Activated CD4-positive, alpha-beta T cell treated with anti-CD3 and anti-CD28 coated beads, Interleukin-2, amount 10 ng/mL, durations not matched to agents 24 days and 14 days (primary cell): ENCODE measurements around the gene NEMF. TPM values are rescaled to one million over a fixed set of nuclear protein-coding genes. Genes with fewer than 3 reads are reported as not detected.
"Not testable (repeated sequence)": the region's sequence is repeated elsewhere in the genome, so short reads cannot be mapped to it uniquely, and the experiment has no call there.

Experiments
- DNase-seq: peaks from one replicate; pipeline ENCODE4 v3.0.0; 2022
- H3K27ac Mint-ChIP-seq: one replicate; pipeline ENCODE4 v1.8.0; 2022; ENCODE audit warnings: mild to moderate bottlenecking, mixed read lengths
- H3K27me3 Mint-ChIP-seq: one replicate; pipeline ENCODE4 v1.8.0; 2022; ENCODE audit warnings: mixed read lengths
- H3K36me3 Mint-ChIP-seq: one replicate; pipeline ENCODE4 v1.8.0; 2022; ENCODE audit warnings: low read depth, mild to moderate bottlenecking, mixed read lengths
- H3K4me1 Mint-ChIP-seq: one replicate; pipeline ENCODE4 v1.8.0; 2021; ENCODE audit warnings: mixed read lengths
- H3K4me3 Mint-ChIP-seq: one replicate; pipeline ENCODE4 v1.8.0; 2022; ENCODE audit warnings: mild to moderate bottlenecking, moderate library complexity, mixed read lengths
- H3K9me3 Mint-ChIP-seq: one replicate; pipeline ENCODE4 v1.8.0; 2021; ENCODE audit warnings: mixed read lengths
- intact Hi-C: fragments of 100-400 bp; cut with micrococcal nuclease; formaldehyde crosslinking; loops from one replicate; pipeline ENCODE4 v1.15.1; 2023
- total RNA-seq: library from RNA; stranded (reverse); gene quantifications from 2 replicates; pipeline ENCODE4 v1.2.3, GENCODE V29; 2022

Gene NEMF
- total RNA-seq, 1 donor from 2014 or later: 75.4 TPM

GRCh38 chr14:49770212-49770817 lies 82.3 kb downstream of the NEMF start:
- Mint-ChIP-seq H3K4me1 (peaks cover 35% of the 10 kb centered on the region), H3K4me3 (no peak overlapping the region), H3K27ac (peak overlapping the region; percentile 11), H3K27me3 (no peaks in the 10 kb centered on the region), H3K9me3 (no peaks in the 10 kb centered on the region), H3K36me3 (peaks cover 16% of the 10 kb centered on the region)
- intact Hi-C loops: no loop called here
- no peak for DNase-seq

GRCh38 chr14:49769581-49770211 lies 82.9 kb downstream of the NEMF start:
- intact Hi-C loops: loop anchor here (2.0 to 5.0 kb wide), 3 partner anchors 83 to 763 kb away; partner anchors contain the start of genes MAP4K5, NEMF and SOS2
- Mint-ChIP-seq H3K27me3 (no peaks in the 10 kb centered on the region), H3K9me3 (no peaks in the 10 kb centered on the region), H3K36me3 (peaks cover 10% of the 10 kb centered on the region), H3K27ac (peak overlapping the region; percentile 99), H3K4me1 (peaks cover 34% of the 10 kb centered on the region), H3K4me3 (peak overlapping the region; percentile 96)
- DNase-seq: no peak

DNA sequence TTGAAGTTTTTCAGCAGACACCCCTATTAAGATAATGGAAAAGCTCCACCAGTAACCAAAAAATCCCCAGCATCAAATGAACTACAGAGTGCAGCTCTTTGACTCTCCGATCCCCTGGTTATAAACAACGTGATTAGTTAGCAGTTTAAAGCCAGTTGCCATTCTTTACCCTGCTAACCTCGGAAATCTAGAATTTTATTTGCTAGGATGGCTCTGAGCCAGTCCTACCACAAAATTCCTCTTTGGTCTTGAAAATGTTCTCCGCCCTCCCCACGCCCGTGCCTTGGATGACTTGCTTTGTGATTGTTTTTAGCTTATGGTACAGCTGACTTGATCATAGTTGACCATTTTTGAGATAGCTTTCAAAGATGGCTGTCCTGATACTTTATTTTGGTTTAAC lies 83.4 kb downstream of the NEMF start:
- Mint-ChIP-seq H3K9me3 (no peaks in the 10 kb centered on the region), H3K4me1 (peaks cover 31% of the 10 kb centered on the region), H3K36me3 (peaks cover 7% of the 10 kb centered on the region), H3K27ac (peak overlapping the region; percentile 99), H3K4me3 (peak overlapping the region; percentile 96), H3K27me3 (no peaks in the 10 kb centered on the region)
- peak; percentile 59 for DNase-seq
- intact Hi-C loops: loop anchor here (2.0 to 5.0 kb wide), 3 partner anchors 84 to 763 kb away; partner anchors contain the start of genes MAP4K5, NEMF and SOS2

- Mint-ChIP-seq H3K36me3 (peaks cover 7% of the 10 kb centered on the region), H3K4me3 (peak overlapping the region; percentile 96), H3K27me3 (no peaks in the 10 kb centered on the region), H3K27ac (peak overlapping the region; percentile 99), H3K9me3 (no peaks in the 10 kb centered on the region), H3K4me1 (peaks cover 31% of the 10 kb centered on the region)
- DNase-seq: peak; percentile 92
- intact Hi-C loops: loop anchor here (1.0 to 5.0 kb wide), 7 partner anchors 84 to 764 kb away; partner anchors contain the start of genes DMAC2L, L2HGDH, MAP4K5 and MGAT2
Measured at GRCh38 chr14:49768301-49769121, 84.1 kb downstream of the NEMF start.

DNA sequence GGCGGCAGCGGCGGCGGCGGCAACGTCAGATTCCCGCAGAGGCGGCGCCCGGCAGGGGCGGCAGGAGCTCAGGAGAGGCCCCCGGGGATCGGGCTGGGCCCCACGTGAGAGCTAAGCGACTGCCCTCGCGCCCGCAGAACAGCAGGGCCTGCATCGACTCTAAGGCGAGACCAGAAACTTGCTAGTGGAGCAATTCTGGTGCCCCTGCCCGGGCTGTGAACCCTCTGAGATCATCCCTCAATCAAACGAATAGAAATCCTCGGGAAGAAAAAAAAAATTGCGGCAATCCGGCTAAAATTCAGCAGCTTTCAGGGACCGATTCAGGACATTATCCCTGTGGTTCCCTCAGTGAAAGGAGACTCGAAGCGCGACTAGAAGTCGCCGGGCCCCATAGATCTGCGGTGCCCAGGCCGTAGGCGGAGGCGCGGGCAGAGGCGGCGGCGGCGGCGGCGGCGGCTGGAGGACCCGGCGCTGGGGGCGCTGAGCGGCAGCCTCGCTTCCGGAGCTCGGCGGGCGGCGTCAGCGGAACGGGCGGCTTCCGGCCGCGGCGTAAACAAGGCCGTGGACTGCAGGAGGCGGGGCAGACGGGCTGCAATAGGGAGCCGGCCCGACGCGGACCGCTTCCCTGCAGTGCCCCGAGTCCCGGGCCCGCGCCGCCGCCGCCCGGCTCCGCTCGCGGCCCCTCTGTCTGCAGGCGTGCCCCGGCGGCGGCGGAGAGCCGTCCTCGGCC lies 84.9 kb downstream of the NEMF start, which contains the start of gene KLHDC2:
TSS of gene KLHDC2 (plus strand) at position 583 of the 730 bp plus-strand sequence. CDS start 316 bp downstream, outside the sequence.
- Mint-ChIP-seq H3K36me3 (peaks cover 7% of the 10 kb centered on the region), H3K9me3 (no peaks in the 10 kb centered on the region), H3K27ac (peak within 1 kb of the TSS; percentile 100), H3K4me1 (peaks cover 31% of the 10 kb centered on the region), H3K4me3 (peak within 1 kb of the TSS; percentile 97), H3K27me3 (no peaks in the 10 kb centered on the region)
- peak; percentile 98 for DNase-seq
- intact Hi-C loops: loop anchor here (1.0 to 5.0 kb wide), 10 partner anchors 75 to 765 kb away; partner anchors contain the start of genes DMAC2L, KLHDC1, L2HGDH and MAP4K5

- Mint-ChIP-seq H3K36me3 (peaks cover 7% of the 10 kb centered on the region), H3K4me1 (peaks cover 31% of the 10 kb centered on the region), H3K4me3 (peak overlapping the region; percentile 97), H3K9me3 (no peaks in the 10 kb centered on the region), H3K27me3 (no peaks in the 10 kb centered on the region), H3K27ac (peak overlapping the region; percentile 100)
- intact Hi-C loops: loop anchor here (1.0 to 5.0 kb wide), 5 partner anchors 74 to 765 kb away; partner anchors contain the start of genes KLHDC1, MAP4K5, POLE2 and RPS29
- no peak for DNase-seq
Measured at GRCh38 chr14:49767270-49767570, 85.4 kb downstream of the NEMF start.

- intact Hi-C loops: loop anchor here (1.0 to 5.0 kb wide), 5 partner anchors 74 to 765 kb away; partner anchors contain the start of genes KLHDC1, MAP4K5, POLE2 and RPS29
- Mint-ChIP-seq H3K4me1 (peaks cover 31% of the 10 kb centered on the region), H3K4me3 (peak overlapping the region; percentile 97), H3K36me3 (peaks cover 7% of the 10 kb centered on the region), H3K9me3 (no peaks in the 10 kb centered on the region), H3K27me3 (no peaks in the 10 kb centered on the region), H3K27ac (peak overlapping the region; percentile 100)
- peak; percentile 61 for DNase-seq
Measured at GRCh38 chr14:49766839-49767238, 85.7 kb downstream of the NEMF start.

GRCh38 chr14:49761839-49762551 lies 90.6 kb downstream of the NEMF start:
- DNase-seq: peak; percentile 30
- H3K36me3 Mint-ChIP-seq: no peaks in the 10 kb centered on the region
- intact Hi-C loops: no loop called here

DNA sequence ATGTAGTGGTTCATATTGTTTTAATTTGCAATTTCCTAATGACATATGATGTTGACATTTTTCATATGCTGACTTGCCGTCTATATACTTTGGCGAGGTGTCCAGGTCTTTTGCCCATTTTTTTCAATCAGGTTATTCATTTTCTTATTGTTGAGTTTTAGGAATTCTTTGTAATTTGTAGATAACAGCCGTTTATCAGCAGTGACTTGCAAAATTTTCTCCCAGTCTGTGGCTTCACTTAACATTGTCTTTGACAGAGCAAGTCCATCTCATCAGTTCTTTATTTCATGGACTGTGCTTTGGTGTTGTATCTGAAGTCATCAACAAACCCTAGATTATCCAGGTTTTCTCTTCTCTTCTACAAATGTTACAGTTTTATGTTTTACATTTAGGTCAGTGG lies 97.2 kb downstream of the NEMF start:
- Mint-ChIP-seq H3K27ac (no peak overlapping the region), H3K27me3 (peaks cover 17% of the 10 kb centered on the region), H3K4me1 (no peaks in the 10 kb centered on the region), H3K4me3 (no peak overlapping the region), H3K36me3 (no peaks in the 10 kb centered on the region), H3K9me3 (no peaks in the 10 kb centered on the region)
- intact Hi-C loops: no loop called here
- no peak for DNase-seq

More at GRCh38 chr14:49761839-49762551, 90.6 kb downstream of the NEMF start:
- no peaks in the 10 kb centered on the region for H3K9me3 Mint-ChIP-seq
- peaks cover 10% of the 10 kb centered on the region for H3K27me3 Mint-ChIP-seq
- peaks cover 4% of the 10 kb centered on the region for H3K4me1 Mint-ChIP-seq
- no peak overlapping the region for H3K27ac Mint-ChIP-seq
- no peak overlapping the region for H3K4me3 Mint-ChIP-seq

DNA sequence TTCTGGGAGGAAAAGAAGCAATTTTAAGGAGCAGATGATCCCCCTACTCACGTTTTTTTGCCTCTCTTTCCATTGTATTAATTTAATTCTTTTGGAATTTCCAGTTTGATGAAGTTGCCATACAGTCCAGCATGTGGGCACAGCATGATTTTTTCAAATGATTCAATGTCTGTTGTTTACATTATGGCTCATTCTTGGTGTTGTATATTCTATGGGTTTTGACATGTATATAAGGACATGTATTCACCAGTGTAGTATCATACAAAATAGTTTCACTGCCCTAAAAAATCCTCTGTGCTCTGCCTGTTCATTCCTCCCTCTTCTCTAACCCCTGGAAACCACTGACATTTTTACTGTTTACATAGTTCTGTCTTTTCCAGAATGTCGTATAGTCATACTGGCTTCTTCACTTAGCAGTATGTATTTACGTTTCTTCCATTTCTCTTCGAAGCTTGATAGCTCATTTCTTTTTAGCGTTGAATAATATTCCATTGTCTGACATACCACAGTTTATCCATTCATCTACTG lies 98.0 kb downstream of the NEMF start:
- Mint-ChIP-seq H3K9me3 (no peaks in the 10 kb centered on the region), H3K27me3 (peaks cover 12% of the 10 kb centered on the region), H3K27ac (no peak overlapping the region), H3K36me3 (no peaks in the 10 kb centered on the region), H3K4me1 (no peaks in the 10 kb centered on the region), H3K4me3 (no peak overlapping the region)
- intact Hi-C loops: no loop called here
- DNase-seq: no peak

DNA sequence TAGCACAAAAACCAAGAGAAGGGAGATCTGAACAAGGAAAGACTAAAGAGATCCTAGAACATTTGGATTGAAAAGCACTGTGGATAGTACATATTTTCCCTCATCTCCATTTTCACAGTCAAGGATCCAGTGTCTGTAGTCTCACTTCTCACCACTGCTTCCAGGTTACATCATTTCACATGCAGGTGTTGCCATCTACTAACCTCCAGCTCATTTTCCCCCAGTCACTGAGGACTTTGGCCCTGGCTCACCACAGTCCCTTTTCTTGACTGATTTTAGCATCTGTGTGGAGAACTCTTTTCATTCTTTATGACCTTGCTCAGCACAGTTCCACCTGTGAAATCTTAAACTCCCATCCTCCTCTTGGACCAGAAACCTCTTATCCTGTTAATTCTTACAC lies 106.1 kb downstream of the NEMF start:
- H3K36me3 Mint-ChIP-seq, H3K9me3 Mint-ChIP-seq, H3K27me3 Mint-ChIP-seq, H3K4me1 Mint-ChIP-seq, H3K4me3 Mint-ChIP-seq, H3K27ac Mint-ChIP-seq, intact Hi-C loops: not testable (repeated sequence)
- DNase-seq: peak; percentile 19

GRCh38 chr14:49745191-49745590 lies 107.4 kb downstream of the NEMF start:
- peaks cover 2% of the 10 kb centered on the region for H3K36me3 Mint-ChIP-seq
- H3K27ac Mint-ChIP-seq: no peak overlapping the region
- H3K4me3 Mint-ChIP-seq: no peak overlapping the region
- no peak for DNase-seq
- intact Hi-C loops: no loop called here
- H3K9me3 Mint-ChIP-seq: no peaks in the 10 kb centered on the region
- no peaks in the 10 kb centered on the region for H3K27me3 Mint-ChIP-seq
- H3K4me1 Mint-ChIP-seq: no peaks in the 10 kb centered on the region
